Measurements from ENCODE around the gene ITGB2. TPM values are rescaled to one million over a fixed set of nuclear protein-coding genes. Genes with fewer than 3 reads are reported as not detected.

ITGB2 gene
- total RNA-seq, 1 donor from 2014 or later, result 265 TPM

- H3K4me1 Mint-ChIP-seq, result peaks cover 49% of the 10 kb centered on the region
- peak overlapping the region; percentile 76 for H3K27ac Mint-ChIP-seq
- peaks cover 33% of the 10 kb centered on the region for H3K36me3 Mint-ChIP-seq (ENCODE audit: low read depth)
- intact Hi-C loops (cut with micrococcal nuclease), result loop anchor here (2.0 kb wide), 1 partner anchor 18 kb away; no protein-coding TSS in a partner anchor
- DNase-seq, result no peak
- peak overlapping the region; percentile 67 for H3K4me3 Mint-ChIP-seq
- H3K9me3 Mint-ChIP-seq, result no peaks in the 10 kb centered on the region
- no peaks in the 10 kb centered on the region for H3K27me3 Mint-ChIP-seq
Observed at GRCh38 chr21:44910229-44911067, 10.3 kb downstream of the ITGB2 start.

- intact Hi-C loops (cut with micrococcal nuclease), result loop anchor here (2.0 kb wide), 1 partner anchor 17 kb away; no protein-coding TSS in a partner anchor
- H3K4me3 Mint-ChIP-seq, result peak overlapping the region; percentile 28
- H3K4me1 Mint-ChIP-seq, result peaks cover 43% of the 10 kb centered on the region
- H3K9me3 Mint-ChIP-seq, result no peaks in the 10 kb centered on the region
- peak overlapping the region; percentile 56 for H3K27ac Mint-ChIP-seq
- DNase-seq, result no peak
- H3K36me3 Mint-ChIP-seq (ENCODE audit: low read depth), result peaks cover 34% of the 10 kb centered on the region
- H3K27me3 Mint-ChIP-seq, result no peaks in the 10 kb centered on the region
Observed at GRCh38 chr21:44909719-44910118, 11.0 kb downstream of the ITGB2 start.

- no peaks in the 10 kb centered on the region for H3K9me3 Mint-ChIP-seq
- H3K36me3 Mint-ChIP-seq (ENCODE audit: low read depth), result peaks cover 38% of the 10 kb centered on the region
- H3K4me1 Mint-ChIP-seq, result peaks cover 40% of the 10 kb centered on the region
Observed at GRCh38 chr21:44908908-44909307, 11.8 kb downstream of the ITGB2 start.

GRCh38 chr21:44907966-44908895 lies 12.5 kb downstream of the ITGB2 start:
- H3K27me3 Mint-ChIP-seq, result no peaks in the 10 kb centered on the region

More at GRCh38 chr21:44908908-44909307, 11.8 kb downstream of the ITGB2 start:
- H3K27ac Mint-ChIP-seq, result peak overlapping the region; percentile 74
- DNase-seq, result no peak
- intact Hi-C loops (cut with micrococcal nuclease), result no loop called here
- H3K27me3 Mint-ChIP-seq, result no peaks in the 10 kb centered on the region
- H3K4me3 Mint-ChIP-seq, result no peak overlapping the region

GRCh38 chr21:44907225-44907965 lies 13.3 kb downstream of the ITGB2 start:
- Mint-ChIP-seq H3K36me3 (ENCODE audit: low read depth) (peaks cover 51% of the 10 kb centered on the region), H3K27me3 (no peaks in the 10 kb centered on the region)
- intact Hi-C loops (cut with micrococcal nuclease), result no loop called here

More at GRCh38 chr21:44907966-44908895, 12.5 kb downstream of the ITGB2 start:
- Mint-ChIP-seq H3K27ac (peak overlapping the region; percentile 46), H3K4me1 (peaks cover 35% of the 10 kb centered on the region), H3K9me3 (no peaks in the 10 kb centered on the region), H3K36me3 (ENCODE audit: low read depth) (peaks cover 43% of the 10 kb centered on the region), H3K4me3 (no peak overlapping the region)
- DNase-seq, result no peak
- intact Hi-C loops (cut with micrococcal nuclease), result no loop called here

GRCh38 chr21:44905728-44906090 lies 15.0 kb downstream of the ITGB2 start:
- H3K4me1 Mint-ChIP-seq, result peaks cover 22% of the 10 kb centered on the region
- DNase-seq, result no peak
- peaks cover 61% of the 10 kb centered on the region for H3K36me3 Mint-ChIP-seq (ENCODE audit: low read depth)
- H3K27ac Mint-ChIP-seq, result no peak overlapping the region
- H3K9me3 Mint-ChIP-seq, result no peaks in the 10 kb centered on the region
- no peak overlapping the region for H3K4me3 Mint-ChIP-seq
- no peaks in the 10 kb centered on the region for H3K27me3 Mint-ChIP-seq
- intact Hi-C loops (cut with micrococcal nuclease), result no loop called here

More at GRCh38 chr21:44907225-44907965, 13.3 kb downstream of the ITGB2 start:
- Mint-ChIP-seq H3K4me1 (peaks cover 33% of the 10 kb centered on the region), H3K4me3 (no peak overlapping the region), H3K9me3 (no peaks in the 10 kb centered on the region), H3K27ac (no peak overlapping the region)
- no peak for DNase-seq

GRCh38 chr21:44905016-44905727 lies 15.5 kb downstream of the ITGB2 start:
- Mint-ChIP-seq H3K4me3 (no peak overlapping the region), H3K4me1 (peaks cover 22% of the 10 kb centered on the region), H3K27me3 (no peaks in the 10 kb centered on the region), H3K27ac (no peak overlapping the region), H3K9me3 (no peaks in the 10 kb centered on the region), H3K36me3 (ENCODE audit: low read depth) (peaks cover 66% of the 10 kb centered on the region)
- DNase-seq, result no peak
- intact Hi-C loops (cut with micrococcal nuclease), result no loop called here

- H3K4me3 Mint-ChIP-seq, result no peak overlapping the region
Observed at GRCh38 chr21:44904141-44904923, 16.4 kb downstream of the ITGB2 start.

GRCh38 chr21:44903689-44904088 lies 17.0 kb downstream of the ITGB2 start:
- Mint-ChIP-seq H3K36me3 (ENCODE audit: low read depth) (peaks cover 62% of the 10 kb centered on the region), H3K9me3 (no peaks in the 10 kb centered on the region), H3K27ac (no peak overlapping the region)

More at GRCh38 chr21:44904141-44904923, 16.4 kb downstream of the ITGB2 start:
- Mint-ChIP-seq H3K9me3 (no peaks in the 10 kb centered on the region), H3K27ac (no peak overlapping the region), H3K36me3 (ENCODE audit: low read depth) (peaks cover 66% of the 10 kb centered on the region), H3K4me1 (peaks cover 17% of the 10 kb centered on the region), H3K27me3 (no peaks in the 10 kb centered on the region)
- intact Hi-C loops (cut with micrococcal nuclease), result no loop called here
- no peak for DNase-seq

GRCh38 chr21:44903050-44903685 lies 17.5 kb downstream of the ITGB2 start:
- intact Hi-C loops (cut with micrococcal nuclease), result no loop called here

More at GRCh38 chr21:44903689-44904088, 17.0 kb downstream of the ITGB2 start:
- DNase-seq, result no peak
- intact Hi-C loops (cut with micrococcal nuclease), result no loop called here
- Mint-ChIP-seq H3K4me1 (peaks cover 12% of the 10 kb centered on the region), H3K27me3 (no peaks in the 10 kb centered on the region), H3K4me3 (no peak overlapping the region)

GRCh38 chr21:44902268-44903049 lies 18.2 kb downstream of the ITGB2 start:
- DNase-seq, result no peak
- Mint-ChIP-seq H3K27me3 (no peaks in the 10 kb centered on the region), H3K4me3 (no peak overlapping the region), H3K36me3 (ENCODE audit: low read depth) (peaks cover 67% of the 10 kb centered on the region), H3K4me1 (peaks cover 9% of the 10 kb centered on the region), H3K9me3 (no peaks in the 10 kb centered on the region), H3K27ac (no peak overlapping the region)
- intact Hi-C loops (cut with micrococcal nuclease), result no loop called here

More at GRCh38 chr21:44903050-44903685, 17.5 kb downstream of the ITGB2 start:
- Mint-ChIP-seq H3K36me3 (ENCODE audit: low read depth) (peaks cover 63% of the 10 kb centered on the region), H3K27ac (no peak overlapping the region), H3K4me1 (peaks cover 9% of the 10 kb centered on the region), H3K4me3 (no peak overlapping the region), H3K27me3 (no peaks in the 10 kb centered on the region), H3K9me3 (no peaks in the 10 kb centered on the region)
- DNase-seq, result no peak
